ENCODE measurements around the gene LMAN2.
A peak's percentile ranks its signal among the peaks of the same experiment; 100 is the strongest.

Gene LMAN2, protein sequence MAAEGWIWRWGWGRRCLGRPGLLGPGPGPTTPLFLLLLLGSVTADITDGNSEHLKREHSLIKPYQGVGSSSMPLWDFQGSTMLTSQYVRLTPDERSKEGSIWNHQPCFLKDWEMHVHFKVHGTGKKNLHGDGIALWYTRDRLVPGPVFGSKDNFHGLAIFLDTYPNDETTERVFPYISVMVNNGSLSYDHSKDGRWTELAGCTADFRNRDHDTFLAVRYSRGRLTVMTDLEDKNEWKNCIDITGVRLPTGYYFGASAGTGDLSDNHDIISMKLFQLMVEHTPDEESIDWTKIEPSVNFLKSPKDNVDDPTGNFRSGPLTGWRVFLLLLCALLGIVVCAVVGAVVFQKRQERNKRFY

DNA sequence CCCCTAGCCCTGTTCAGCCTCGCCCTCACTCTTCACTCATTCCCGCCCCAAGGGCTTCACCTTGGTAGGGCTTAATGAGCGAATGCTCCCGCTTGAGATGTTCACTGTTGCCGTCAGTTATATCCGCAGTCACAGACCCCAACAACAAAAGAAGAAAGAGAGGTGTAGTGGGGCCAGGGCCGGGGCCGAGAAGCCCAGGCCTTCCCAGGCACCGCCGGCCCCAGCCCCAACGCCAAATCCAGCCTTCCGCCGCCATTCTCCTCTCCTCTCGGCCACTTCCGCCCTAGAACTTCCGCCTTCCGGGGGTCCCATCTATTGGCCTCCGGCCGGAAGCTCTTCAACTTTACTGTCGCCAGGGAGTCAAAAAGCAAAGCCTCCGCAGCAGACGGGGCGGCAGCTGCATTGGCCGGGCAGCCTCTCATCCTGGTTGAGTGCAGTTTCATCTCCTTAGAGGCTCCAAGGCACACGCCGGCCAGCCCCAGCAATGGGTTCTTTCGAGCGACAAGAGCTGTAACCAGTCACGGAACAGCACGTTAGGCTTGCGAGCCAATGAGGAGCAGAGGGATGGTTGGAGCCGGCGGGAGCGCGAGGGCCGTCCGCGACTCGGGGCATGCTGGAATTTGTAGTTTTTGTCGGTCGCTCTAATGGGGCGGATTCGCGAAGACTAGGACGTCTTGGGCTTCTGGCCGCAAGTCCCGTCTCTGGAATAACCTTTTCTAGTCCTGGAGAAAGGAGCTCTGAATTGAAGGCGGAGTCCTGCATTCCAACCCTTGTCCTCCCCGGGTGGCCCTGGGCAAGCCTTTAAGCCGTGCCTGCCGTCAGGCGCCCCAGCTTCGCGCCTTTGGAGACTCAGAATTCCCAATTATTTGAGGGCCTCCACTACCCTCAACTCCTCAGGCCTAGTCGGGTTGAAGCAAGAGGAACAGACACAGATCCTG is at the start of gene LMAN2:
Gene LMAN2, minus strand, starts transcription at position 277 of the 938 bp plus-strand sequence. Its CDS starts 21 bp downstream, at position 256.
- peak; percentile 88 for DNase-seq

DNA sequence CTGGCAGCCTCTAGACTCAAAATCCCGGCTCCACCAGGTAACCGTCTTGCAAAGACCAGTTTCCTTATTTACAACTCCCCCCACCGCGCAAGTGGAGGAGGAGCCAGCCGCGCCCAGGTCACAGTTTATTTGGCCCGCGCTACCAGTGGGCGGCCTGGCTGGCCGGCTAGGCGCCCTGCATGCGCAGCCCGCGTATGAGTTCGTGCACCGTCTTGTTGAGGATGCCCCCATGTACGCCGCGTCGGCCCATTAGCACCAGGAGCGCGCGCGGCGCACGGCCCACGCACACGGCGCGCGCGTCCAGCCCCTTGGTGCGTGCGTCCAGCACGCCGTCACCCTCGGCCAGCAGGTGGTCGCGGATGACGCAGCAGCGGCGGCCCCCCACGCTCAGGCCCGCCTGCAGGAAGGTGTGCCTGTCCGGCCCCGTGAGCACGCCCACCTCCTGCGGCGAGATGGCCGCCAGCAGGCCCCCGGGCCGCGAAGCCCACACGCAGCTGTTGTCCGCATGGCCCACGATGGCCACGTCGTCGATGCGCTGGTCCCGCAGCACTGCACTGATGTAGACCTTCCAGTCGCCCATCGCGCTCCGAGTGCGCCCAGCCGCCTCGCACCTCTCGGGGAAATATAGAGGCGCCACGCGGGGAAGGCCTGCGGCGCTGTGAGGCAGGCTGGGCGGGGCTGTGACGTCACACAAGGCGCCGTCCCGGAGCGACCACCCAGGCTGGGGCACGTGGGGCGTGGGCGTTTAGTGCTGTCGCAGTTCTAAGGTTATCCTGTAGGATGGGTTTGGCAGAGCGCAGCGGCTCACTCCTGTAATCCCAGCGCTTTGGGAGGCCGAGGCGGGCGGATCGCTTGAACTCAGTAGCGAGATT is 48.8 kb upstream of the LMAN2 start, which contains the start of gene PFN3:
Gene PFN3, minus strand, starts transcription at position 665 of the 872 bp plus-strand sequence. Its CDS starts 85 bp downstream, at position 580.
- DNase-seq: no peak

DNA sequence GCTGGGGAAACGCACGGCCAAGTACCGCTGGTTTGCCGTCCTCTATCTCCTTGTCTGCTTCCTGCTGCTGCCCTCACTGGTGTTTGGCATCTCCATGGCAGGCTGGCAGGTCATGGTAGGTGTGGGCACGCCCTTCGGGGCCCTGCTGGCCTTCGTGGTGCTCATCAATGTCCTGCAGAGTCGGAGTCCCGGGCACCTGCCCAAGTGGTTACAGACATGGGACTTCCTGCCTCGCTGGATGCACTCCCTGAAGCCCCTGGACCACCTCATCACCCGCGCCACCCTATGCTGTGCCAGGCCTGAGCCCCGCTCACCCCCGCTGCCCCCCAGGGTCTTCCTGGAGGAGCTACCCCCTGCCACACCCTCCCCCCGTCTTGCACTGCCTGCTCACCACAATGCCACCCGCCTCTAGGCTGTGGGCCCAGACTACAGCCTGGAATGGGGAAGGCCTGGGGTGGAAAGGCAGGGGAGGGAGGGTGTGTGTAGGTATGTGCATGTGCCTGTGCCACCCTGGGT is 46.5 kb upstream of the LMAN2 start:
- no peak for DNase-seq

DNA sequence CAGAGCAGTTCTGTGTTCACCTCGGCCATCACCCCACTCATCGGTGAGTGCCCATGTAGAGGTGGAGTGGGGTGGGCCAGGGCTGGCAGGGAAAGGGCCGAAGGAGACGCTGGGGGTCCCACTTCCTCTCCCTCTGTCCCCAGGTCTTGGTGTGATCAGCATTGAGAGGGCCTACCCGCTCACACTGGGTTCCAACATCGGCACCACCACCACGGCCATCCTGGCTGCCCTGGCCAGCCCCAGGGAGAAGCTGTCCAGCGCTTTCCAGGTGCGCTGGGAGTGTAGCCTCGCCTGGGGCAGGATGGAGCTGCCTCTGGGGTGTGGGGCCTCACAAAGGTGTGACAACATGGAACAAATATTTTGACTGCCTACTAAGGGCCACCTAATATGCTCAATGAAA is 45.3 kb upstream of the LMAN2 start:
- no peak for DNase-seq

DNA sequence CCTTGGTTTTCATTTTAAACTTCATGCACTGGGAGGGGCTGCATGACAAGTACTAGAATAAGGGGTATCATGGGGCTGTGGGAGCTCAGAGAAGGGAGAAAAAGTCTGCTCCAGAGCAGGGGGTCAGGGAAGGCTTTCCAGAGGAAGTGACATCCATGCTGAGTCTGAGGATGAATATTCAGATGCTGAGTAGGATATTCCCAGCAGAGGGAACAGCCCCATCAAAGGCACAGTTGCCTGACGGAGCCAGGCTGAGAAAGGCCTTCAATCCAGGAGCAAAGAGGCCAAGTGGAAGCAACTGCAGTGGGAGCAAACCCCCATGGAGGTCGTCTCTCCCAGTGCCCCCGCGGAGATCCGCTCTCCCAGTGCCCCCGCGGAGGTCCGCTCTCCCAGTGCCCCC is 44.6 kb upstream of the LMAN2 start:
- DNase-seq: no peak

DNA sequence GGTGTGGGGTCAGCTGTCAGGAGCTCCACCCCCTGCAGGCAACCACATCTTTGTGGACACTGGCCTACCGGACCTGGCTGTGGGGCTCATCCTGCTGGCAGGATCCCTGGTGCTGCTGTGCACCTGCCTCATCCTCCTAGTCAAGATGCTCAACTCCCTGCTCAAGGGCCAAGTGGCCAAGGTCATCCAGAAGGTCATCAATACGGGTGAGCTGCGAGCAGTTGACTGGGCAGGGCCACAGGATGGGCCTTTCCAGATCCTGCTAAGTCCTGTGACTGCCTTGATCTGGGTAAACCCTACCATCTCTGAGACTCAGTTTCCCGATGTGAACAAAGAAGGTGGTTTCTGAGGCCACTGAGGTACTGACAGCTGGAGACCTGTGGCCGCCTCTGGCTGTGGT is 42.5 kb upstream of the LMAN2 start:
- no peak for DNase-seq

DNA sequence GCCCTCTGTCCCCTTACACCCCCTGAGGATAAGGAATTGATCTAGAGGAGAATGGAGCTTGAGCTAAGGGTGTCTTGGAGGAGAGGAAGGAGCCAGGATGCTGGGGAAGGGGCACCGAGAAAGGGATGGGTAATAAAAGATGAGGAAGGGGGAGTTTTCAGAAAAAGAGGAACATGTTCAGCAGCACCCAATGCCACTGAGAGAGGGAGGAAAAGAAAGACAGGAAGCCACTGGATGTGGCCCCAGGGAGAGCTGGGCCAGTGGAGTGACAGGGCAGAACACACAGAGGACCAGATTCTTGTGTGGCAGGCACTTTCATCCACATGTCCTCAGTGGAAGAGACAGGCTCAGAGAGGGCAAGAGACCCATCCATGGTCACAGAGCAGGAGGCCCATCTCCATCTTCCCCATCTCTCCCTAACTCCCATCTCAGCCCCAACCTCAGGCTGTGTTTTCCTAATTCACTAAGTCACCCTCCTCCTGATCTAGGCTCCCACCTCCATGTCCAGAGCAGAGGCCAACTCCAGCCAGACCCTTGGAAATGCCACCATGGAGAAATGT is 41.8 kb upstream of the LMAN2 start:
- no peak for DNase-seq

DNA sequence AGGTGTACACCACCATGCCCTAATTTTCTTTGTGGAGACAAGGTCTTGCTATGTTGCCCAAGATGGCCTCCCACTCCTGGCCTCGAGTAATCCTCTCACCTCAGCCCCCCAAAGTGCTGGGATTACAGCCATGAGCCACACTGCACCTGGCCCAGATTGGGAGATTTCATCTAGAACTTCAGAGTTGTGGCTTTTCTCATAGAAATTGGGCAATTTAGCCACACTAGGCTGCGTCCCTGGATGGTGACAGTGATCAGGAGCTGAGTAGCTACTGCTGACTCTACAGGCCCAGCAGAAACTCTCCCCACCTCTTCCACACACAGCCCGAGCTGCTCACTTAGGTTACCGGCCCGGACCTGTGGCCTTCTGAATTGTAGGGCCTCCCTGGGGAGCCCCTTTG is 41.3 kb upstream of the LMAN2 start:
- no peak for DNase-seq

DNA sequence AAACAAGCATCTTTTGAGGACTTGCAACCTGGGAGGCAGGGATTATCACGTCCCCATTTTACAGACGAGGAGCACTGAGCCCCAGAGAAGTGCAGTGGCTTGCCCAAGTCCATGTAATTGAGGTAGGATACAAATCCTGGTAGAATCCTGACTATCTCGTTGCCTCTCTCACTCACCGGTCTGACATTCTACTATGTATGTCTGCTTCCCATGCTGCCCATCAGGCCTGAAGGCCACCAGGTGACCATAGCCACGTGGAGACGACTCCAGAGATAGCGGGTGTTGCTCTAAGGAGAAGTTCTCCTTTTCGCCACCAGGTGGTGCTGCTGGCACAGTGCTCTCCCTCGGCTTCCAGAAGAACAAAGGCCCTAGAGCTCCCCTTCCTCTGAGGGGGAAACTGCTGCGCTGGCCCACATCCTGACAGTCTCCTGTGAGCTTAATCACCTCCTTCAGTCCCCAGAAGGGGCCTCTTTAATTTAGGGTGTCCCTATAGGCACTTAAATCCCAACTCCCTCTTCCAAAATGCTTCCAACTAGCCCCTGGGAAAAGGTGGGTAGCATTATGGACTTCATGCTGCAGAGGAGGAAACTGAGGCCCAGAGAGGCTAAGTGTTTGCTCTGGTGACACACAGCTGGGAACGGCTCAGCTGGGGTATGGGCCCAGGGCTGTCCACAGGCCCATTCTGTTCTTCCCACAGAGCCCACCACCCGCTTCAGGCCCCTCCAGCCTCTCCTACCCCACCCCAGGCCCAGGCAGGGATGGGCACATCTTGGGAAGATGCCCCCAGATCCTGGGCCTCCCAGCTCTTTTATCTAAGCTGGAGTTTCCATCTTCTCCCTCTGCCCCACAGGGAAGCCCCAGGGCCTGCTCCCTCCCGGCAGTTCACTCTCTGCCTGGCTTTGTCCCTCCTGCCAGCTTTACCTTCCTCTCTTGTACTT is 39.2 kb upstream of the LMAN2 start:
- DNase-seq: peak; percentile 78

DNA sequence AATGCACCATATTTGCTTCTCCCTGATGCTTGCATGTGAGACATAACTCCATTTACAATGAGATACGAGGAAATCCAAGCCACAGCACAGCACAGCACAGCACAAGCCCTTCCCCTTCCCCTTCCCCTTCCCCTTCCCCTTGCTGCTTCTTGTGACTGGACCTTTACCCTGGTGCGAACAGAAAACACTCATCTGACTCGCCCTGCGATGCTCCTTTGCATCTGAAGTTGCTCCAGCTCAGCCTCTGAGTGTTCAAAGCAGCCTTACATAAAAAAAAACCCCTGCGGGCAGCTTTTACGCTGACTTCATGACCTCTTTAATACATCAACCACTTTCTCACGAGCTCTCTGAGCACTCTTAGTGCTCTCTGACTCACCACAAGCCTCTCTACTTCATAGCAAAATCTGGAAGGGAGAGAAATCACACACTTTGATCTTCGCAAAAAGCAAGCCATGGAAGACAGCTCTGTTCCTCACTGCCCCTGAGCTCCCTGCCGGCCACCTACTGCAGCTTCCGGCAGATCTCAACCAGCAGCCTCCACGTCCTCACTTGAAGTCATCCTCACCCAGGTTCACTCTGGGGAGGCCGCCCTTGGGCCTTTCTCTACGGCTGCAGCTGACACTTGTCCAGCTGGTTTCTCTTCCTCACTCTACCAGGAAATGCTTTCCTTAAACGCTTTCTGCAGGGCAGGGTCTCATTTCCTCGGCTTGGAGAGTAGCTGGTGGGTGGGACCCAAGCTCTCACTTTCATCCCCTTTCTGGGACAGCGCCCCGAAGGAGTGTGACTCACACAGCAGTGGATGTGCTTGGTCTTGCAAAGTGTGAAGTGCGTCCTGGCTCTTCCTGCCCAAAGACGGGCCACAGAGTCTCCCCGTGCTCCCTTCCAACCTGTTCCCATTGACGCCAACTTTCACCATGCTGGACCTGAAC is 38.0 kb upstream of the LMAN2 start:
- DNase-seq: peak; percentile 55

DNA sequence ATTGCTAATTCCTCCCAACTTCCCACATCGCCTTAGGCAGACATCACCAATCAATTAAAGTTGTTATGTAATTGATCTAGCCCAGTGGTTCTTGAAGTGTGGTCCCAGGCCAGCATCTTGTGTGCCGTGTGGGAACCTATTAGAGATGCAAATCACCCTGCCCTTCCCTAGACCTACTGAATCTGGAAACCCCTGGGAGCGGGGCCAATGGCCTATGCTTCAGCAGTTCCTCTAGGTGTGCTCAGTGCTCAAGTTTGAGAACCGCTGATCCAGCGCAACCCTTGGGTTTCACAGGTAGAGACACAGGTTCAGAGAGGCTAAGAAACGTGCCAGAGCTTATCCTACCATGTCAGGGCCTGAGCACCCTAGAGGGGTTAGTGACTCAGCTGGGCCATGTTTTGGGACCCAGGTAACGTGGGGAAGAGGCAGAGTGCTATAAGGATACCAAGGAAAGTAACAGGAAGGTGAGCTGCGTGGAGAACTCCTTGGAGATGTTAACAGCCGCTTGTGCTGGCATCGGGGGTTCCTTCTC is 37.1 kb upstream of the LMAN2 start:
- no peak for DNase-seq

DNA sequence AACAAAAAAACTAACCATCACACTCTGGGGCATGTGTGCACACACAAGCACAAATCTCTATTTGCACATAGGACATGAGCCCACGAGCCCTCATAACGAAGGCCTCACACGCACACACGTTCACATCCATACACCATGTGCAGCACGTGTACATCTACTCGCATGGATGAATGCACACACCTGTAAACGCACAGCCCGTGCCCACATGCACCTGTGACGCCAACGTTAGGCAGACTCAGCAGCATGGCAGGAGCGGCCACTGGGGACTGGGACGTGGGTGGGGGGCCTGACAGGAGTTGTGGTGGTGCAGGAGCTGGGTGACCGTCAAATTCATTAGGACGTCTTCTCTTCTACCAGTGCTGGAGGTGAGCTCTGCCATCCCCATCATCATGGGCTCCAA is 35.9 kb upstream of the LMAN2 start:
- no peak for DNase-seq

DNA sequence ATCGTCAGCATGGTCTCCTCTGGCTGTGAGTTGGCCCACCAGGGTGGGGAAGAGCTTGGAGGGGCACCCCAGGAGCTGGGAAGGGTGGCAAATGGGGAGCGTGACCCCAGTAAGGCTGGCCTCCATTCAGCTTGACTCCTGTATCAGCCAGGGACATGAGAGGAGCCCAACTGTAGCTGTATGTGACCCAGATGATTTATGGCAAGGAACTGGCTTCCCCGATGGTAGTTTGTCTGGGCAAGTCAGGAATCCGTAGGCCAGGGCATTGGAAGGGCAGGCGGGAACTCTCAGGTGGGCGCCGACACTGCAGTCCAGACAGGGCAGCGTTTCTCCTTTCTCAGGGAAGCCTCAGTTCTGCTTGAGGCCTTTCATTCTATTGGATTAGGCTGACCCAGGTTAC is 35.1 kb upstream of the LMAN2 start:
- DNase-seq: no peak

DNA sequence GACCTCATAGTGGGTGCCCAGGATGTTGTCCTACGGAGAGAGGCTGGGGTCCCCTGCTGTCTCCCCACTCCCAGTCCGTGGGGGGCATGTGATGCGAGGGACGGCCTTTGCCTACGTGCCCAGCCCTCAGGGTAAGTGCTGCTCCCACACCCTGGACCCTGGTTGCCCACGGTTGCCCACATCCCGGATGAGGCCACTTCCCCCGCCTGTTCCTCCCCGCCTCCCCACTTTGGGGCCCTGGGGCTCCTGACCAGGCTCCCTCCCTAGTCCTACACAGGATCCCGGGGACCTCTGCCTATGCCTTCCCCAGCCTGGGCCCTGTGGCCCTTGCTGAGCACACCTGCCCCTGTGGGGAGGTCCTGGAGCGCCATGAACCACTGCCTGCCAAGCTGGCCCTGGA is 34.3 kb upstream of the LMAN2 start:
- DNase-seq: no peak

DNA sequence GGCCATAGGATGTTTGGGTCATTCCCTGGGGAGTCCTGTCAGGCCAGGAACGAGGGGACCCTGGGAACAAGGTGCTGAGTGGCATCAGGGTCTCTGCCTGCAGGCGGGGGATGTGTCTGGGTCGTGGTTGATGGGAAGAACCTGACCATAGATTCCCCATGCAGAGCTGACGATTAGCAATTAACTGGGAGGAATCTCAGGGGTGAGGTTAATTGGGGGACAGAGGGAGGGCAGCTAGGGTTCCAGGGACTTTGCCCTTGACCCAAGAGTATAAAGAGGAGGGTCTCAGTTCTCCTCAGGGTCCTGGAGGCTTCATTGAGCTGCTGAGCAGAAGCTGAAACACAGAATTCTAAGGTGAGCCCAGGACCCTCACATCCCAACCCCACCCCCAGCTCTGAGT is 32.7 kb upstream of the LMAN2 start, which contains the start of gene SLC34A1:
Gene SLC34A1, plus strand, starts transcription at position 301 of the 400 bp plus-strand sequence. CDS start 1,308 bp downstream, outside the sequence.
- no peak for DNase-seq

DNA sequence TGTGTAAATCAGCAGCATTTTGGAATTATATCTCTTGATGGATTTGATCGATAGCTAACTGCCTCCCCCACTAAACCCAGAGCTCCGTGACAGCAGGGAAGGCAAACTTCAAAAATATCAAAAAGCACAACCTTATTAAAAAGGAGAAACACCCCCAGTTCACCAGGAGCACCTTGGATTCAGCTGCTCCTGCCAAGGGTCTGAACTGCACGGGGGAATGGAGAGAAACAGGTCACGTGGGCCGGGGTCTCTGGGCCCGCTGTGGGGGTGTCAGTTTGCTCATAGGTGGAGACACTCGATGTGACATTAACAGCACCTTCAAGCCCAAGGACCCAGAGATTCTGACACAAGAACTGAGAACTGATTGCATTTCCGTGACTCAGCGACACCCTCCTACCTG is 31.7 kb upstream of the LMAN2 start:
- DNase-seq: no peak

DNA sequence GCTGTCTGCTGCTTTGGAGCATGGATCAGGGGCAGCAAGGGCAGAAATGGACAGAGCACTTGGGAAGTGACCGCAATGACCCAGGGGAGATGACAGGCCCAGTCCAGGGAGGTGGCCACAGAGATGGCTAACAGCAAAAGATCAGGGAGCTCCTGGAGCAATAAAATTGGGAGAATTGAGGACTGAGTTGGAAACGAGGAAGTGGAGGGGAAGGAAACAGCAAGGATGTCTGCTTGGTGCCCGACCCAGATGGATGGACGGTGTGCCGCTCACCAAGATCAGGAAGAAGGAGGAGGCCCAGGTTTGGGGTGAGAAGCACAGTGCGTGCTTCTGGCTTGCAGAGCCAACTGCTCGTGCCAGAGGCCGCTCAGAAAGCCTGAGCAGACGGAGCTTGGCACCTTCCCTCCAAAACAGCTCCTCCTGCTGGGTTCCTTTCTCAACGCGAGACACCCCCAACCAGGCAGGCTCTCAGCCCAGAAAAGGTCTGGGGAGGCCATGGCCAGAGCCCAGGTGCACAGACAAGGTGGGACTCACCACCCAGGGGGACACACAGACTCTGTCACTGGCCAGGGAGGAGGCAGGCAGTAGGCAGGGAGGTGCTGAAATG is 31.1 kb upstream of the LMAN2 start:
- no peak for DNase-seq

DNA sequence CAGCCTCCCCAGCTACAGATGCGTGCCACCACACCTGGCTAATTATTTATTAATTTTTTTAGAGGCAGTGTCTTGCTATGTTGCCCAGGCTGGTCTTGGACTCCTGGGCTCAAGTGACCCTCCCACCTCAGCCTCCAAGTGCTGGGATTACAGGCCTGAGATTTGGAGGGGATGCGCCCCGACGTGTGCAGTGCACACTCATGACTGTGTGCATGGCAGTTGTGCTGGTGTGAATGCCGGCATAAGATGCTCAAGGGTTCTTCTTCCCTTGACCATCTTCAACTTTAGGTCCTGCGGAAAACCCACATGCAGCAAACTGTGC is 29.3 kb upstream of the LMAN2 start:
- no peak for DNase-seq

All from activated effector memory CD4-positive, alpha-beta T cell treated with Interleukin-2 at 50 U/mL for 16 hours (primary cell).